K562 (cell line): ENCODE results near the gene HELZ2.

Experiments used
- ETV6 ChIP-seq, 3 experiments: fragments of 150-350 bp in 1 of 3; sonication (generic) in 1 of 3; formaldehyde crosslinking in 1 of 3; IDR thresholded peaks; 2 replicates each; pipeline versions ENCODE4 v1.6.1 to v1.8.0; 2014 to 2022; ENCODE audit warnings: borderline replicate concordance in 2 of 3, low read depth in 2 of 3, antibody characterized with exemption in 1 of 3, low read length in 1 of 3, mild to moderate bottlenecking in 1 of 3, missing genetic modification reagents in 1 of 3
- TF ChIP-seq, protein P1 (sequence below), 3 experiments: IDR thresholded peaks in 2 of 3; conservative IDR thresholded peaks in 1 of 3; 2 replicates each; pipeline ENCODE4 v1.5.1; 2011 to 2012; ENCODE audit warnings: low read length in 3 of 3, mild to moderate bottlenecking in 3 of 3, control low read depth in 2 of 3, improper control_type of control experiment in 1 of 3, inconsistent platforms in 1 of 3, low read depth in 1 of 3, mixed read lengths in 1 of 3, moderate library complexity in 1 of 3; ENCODE audit not compliant: insufficient read depth in 2 of 3

DNA sequence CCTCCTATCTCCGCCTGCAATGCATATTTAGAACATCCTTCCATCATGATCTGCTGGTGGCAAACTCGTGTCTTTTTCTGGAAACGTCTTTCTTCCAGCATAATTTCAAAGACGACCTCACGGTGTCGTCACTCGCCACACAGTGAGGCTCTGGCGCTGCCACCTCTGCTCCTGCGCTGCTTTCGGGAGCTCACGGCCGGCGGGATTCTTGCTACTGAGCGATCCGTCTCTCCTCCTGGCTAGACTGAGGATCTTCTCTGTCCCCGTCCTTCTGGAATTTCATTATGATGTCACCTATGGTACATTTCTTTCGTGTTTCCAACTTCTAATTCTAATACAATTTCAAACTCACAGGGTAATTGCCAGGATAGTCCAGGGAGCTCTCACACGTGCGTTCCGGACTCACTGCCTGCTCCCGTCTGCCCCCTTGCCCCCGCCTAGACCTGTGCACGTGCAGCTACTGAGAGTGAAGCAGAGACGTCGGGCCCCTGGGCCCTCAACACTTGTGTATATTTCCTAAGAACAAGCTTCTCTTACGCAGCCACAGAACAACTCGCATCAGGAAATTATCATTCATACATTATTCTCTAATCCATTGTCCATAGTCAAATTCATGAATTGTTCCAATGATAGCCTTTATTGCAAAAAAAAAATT lies 25.5 kb upstream of the HELZ2 start:
- TF ChIP-seq, protein P1, sequence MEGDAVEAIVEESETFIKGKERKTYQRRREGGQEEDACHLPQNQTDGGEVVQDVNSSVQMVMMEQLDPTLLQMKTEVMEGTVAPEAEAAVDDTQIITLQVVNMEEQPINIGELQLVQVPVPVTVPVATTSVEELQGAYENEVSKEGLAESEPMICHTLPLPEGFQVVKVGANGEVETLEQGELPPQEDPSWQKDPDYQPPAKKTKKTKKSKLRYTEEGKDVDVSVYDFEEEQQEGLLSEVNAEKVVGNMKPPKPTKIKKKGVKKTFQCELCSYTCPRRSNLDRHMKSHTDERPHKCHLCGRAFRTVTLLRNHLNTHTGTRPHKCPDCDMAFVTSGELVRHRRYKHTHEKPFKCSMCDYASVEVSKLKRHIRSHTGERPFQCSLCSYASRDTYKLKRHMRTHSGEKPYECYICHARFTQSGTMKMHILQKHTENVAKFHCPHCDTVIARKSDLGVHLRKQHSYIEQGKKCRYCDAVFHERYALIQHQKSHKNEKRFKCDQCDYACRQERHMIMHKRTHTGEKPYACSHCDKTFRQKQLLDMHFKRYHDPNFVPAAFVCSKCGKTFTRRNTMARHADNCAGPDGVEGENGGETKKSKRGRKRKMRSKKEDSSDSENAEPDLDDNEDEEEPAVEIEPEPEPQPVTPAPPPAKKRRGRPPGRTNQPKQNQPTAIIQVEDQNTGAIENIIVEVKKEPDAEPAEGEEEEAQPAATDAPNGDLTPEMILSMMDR (IDR thresholded peaks at IDR 0.05 in 2 of 3, conservative IDR thresholded peaks at IDR 0.05 in 1 of 3; ENCODE audit: insufficient read depth in 2 of 3, low read depth in 1 of 3, low read length in 3 of 3): no peak
- no peak for TF ChIP-seq ETV6 (IDR thresholded peaks at IDR 0.05; ENCODE audit: borderline replicate concordance in 1 of 2, low read depth in 2 of 2, low read length in 1 of 2)
- TF ChIP-seq ETV6 (CRISPR knock-in tag; IDR thresholded peaks at IDR 0.05; ENCODE audit: borderline replicate concordance): no peak
